ENCODE data around the gene USP49. TPM values are rescaled to one million over a fixed set of nuclear protein-coding genes. Genes with fewer than 3 reads are reported as not detected.

Gene USP49
- total RNA-seq, 1 experiment from 2014 or later = 10.5 TPM

DNA sequence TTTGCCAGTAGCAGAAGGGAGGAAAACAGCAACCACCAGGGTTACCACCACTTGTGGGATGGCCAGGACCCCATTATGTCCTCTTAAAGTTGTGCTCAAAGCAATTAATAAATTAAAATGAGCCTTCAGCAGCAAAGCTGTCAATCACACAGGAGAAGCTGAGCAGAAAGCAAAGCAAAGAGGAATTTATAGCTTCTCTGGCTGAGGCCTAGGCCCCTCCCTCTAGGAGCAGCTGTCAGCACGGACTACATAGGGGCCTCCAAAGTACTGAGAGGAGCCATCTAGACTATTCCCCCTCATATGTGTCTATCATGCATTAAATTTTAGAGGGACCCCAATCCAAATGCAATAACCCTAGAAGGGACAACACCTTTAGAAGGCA is 40.0 kb upstream of the USP49 start:
- Histone ChIP-seq H3K4me1 (ENCODE audit: insufficient read depth, low read length, poor library complexity, severe bottlenecking) (peaks cover 23% of the 10 kb centered on the region), H3K27me3 (replicated peaks; ENCODE audit: insufficient read depth, low read depth, low read length, poor library complexity) (no peaks in the 10 kb centered on the region), H3K27ac (ENCODE audit: low read depth, low read length, poor library complexity, severe bottlenecking) (no peak overlapping the region), H3K36me3 (ENCODE audit: insufficient read depth, low read length, poor library complexity, severe bottlenecking) (peaks cover 43% of the 10 kb centered on the region), H3K9me3 (ENCODE audit: low read depth, low read length, poor library complexity, severe bottlenecking) (no peaks in the 10 kb centered on the region), H3K4me3 (ENCODE audit: low read depth, low read length, poor library complexity, severe bottlenecking) (no peak overlapping the region)
- no peak for DNase-seq (ENCODE audit: low spot score)
- TSS peak; percentile 37 for BruUV-seq (replicated peaks)
- POLR2A ChIA-PET (ENCODE audit: low non-redundant PET) = no interaction called here
- intact Hi-C loops (cut with micrococcal nuclease; ENCODE audit: unreplicated experiment) = loop anchor here (5.0 kb wide), 1 partner anchor 148 kb away; the partner anchor contains the start of gene TOMM6
- TF ChIP-seq, protein P1, sequence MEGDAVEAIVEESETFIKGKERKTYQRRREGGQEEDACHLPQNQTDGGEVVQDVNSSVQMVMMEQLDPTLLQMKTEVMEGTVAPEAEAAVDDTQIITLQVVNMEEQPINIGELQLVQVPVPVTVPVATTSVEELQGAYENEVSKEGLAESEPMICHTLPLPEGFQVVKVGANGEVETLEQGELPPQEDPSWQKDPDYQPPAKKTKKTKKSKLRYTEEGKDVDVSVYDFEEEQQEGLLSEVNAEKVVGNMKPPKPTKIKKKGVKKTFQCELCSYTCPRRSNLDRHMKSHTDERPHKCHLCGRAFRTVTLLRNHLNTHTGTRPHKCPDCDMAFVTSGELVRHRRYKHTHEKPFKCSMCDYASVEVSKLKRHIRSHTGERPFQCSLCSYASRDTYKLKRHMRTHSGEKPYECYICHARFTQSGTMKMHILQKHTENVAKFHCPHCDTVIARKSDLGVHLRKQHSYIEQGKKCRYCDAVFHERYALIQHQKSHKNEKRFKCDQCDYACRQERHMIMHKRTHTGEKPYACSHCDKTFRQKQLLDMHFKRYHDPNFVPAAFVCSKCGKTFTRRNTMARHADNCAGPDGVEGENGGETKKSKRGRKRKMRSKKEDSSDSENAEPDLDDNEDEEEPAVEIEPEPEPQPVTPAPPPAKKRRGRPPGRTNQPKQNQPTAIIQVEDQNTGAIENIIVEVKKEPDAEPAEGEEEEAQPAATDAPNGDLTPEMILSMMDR (conservative IDR thresholded peaks at IDR 0.05; ENCODE audit: low read depth, low read length) = no peak
- no peak for TF ChIP-seq EZH2 (IDR thresholded peaks at IDR 0.05; ENCODE audit: borderline replicate concordance, low read depth, low read length, poor library complexity, severe bottlenecking)
- CTCF ChIA-PET = interaction anchor here (1.2 kb wide), 1 partner anchor 14 kb away, joined by 5 read pairs; the partner anchor contains the start of genes BYSL and MED20

DNA sequence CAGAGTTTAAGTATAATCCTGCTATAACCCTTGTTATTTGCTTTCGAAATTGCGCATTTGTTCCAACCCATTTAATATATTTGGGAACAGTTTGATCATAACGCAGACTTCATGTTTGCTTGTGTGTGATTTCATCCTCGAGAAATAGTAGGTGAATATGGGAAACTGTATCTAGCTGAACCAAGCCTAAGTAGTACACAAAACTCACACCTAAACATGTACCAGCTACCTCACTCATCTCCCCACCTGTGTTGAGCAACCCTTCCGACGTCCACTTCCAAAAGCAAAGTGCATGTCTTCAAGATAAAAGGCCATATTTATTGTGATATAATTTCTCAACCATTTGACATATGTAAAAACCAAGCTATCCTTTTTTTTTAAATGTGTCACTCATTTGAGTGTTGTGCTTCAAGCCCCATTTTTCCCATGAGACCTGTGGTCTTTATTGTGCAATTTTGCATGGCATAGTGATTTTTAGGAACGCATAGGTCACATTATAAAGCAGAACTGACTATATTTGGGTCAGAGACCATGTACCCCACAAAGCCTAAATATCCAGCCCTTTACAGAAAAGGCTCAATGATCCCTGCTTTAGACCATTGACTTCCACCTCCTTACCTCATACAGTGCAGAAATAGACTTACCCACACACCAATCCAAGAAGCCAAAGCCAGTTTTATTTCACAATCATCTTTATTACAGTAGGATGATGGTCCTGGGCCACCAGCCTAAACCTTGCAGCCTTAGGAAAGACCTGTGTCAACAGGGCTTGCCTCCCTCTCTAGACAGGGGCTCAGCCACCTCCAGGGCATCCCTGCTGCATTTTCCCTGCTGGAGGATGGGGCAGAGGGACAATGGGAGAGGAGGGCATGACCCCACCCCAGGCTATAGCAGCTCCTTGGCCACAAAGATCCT is 39.4 kb upstream of the USP49 start:
- Histone ChIP-seq H3K27ac (ENCODE audit: low read depth, low read length, poor library complexity, severe bottlenecking) (no peak overlapping the region), H3K36me3 (ENCODE audit: insufficient read depth, low read length, poor library complexity, severe bottlenecking) (peaks cover 49% of the 10 kb centered on the region), H3K9me3 (ENCODE audit: low read depth, low read length, poor library complexity, severe bottlenecking) (no peaks in the 10 kb centered on the region), H3K4me1 (ENCODE audit: insufficient read depth, low read length, poor library complexity, severe bottlenecking) (peaks cover 17% of the 10 kb centered on the region), H3K27me3 (replicated peaks; ENCODE audit: insufficient read depth, low read depth, low read length, poor library complexity) (no peaks in the 10 kb centered on the region), H3K4me3 (ENCODE audit: low read depth, low read length, poor library complexity, severe bottlenecking) (no peak overlapping the region)
- intact Hi-C loops (cut with micrococcal nuclease; ENCODE audit: unreplicated experiment) = loop anchor here (5.0 kb wide), 1 partner anchor 147 kb away; the partner anchor contains the start of gene TOMM6
- TF ChIP-seq EZH2 (IDR thresholded peaks at IDR 0.05; ENCODE audit: borderline replicate concordance, low read depth, low read length, poor library complexity, severe bottlenecking) = no peak
- TF ChIP-seq, protein P1 (conservative IDR thresholded peaks at IDR 0.05; ENCODE audit: low read depth, low read length) = no peak
- POLR2A ChIA-PET (ENCODE audit: low non-redundant PET) = no interaction called here
- no TSS peak for BruUV-seq (replicated peaks)
- CTCF ChIA-PET = interaction anchor here (1.2 kb wide), 1 partner anchor 13 kb away, joined by 5 read pairs; the partner anchor contains the start of genes BYSL and MED20
- no peak for DNase-seq (ENCODE audit: low spot score)

DNA sequence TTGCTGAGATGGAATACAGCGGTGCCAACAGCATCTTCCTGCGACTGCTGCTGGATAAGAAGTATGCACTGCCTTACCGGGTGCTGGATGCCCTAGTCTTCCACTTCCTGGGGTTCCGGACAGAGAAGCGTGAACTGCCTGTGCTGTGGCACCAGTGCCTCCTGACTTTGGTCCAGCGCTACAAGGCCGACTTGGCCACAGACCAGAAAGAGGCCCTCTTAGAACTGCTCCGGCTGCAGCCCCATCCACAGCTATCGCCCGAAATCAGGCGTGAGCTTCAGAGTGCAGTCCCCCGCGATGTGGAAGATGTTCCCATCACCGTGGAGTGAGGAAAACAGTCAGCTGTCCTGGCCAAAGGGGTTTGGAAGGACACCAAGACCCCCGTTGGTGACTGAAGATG is 37.2 kb upstream of the USP49 start:
- Histone ChIP-seq H3K36me3 (ENCODE audit: insufficient read depth, low read length, poor library complexity, severe bottlenecking) (peaks cover 70% of the 10 kb centered on the region), H3K4me1 (ENCODE audit: insufficient read depth, low read length, poor library complexity, severe bottlenecking) (no peaks in the 10 kb centered on the region), H3K27me3 (replicated peaks; ENCODE audit: insufficient read depth, low read depth, low read length, poor library complexity) (no peaks in the 10 kb centered on the region), H3K4me3 (ENCODE audit: low read depth, low read length, poor library complexity, severe bottlenecking) (no peak overlapping the region), H3K27ac (ENCODE audit: low read depth, low read length, poor library complexity, severe bottlenecking) (no peak overlapping the region), H3K9me3 (ENCODE audit: low read depth, low read length, poor library complexity, severe bottlenecking) (no peaks in the 10 kb centered on the region)
- ChIA-PET POLR2A (ENCODE audit: low non-redundant PET) (no interaction called here), CTCF (no interaction called here)
- BruUV-seq (replicated peaks) = TSS peak; percentile 22
- intact Hi-C loops (cut with micrococcal nuclease; ENCODE audit: unreplicated experiment) = no loop called here
- TF ChIP-seq, protein P1 (conservative IDR thresholded peaks at IDR 0.05; ENCODE audit: low read depth, low read length) = no peak
- TF ChIP-seq EZH2 (IDR thresholded peaks at IDR 0.05; ENCODE audit: borderline replicate concordance, low read depth, low read length, poor library complexity, severe bottlenecking) = no peak
- no peak for DNase-seq (ENCODE audit: low spot score)

All from A673 (cell line).